WTC11 (cell line): ENCODE measurements around the gene SLIT3. TPM values are rescaled to one million over a fixed set of nuclear protein-coding genes. Genes with fewer than 3 reads are reported as not detected.

Experiments
- ATAC-seq: fragments of 200-7000 bp; cut with Tn5 transposase; 2 replicates; pipeline ENCODE4 v1.10.0; 2021; ENCODE audit warnings: mild to moderate bottlenecking, moderate library complexity
- CTCF ChIA-PET: fragments of 300-600 bp; sonication (Branson Sonifier 250); formaldehyde crosslinking; loops from one replicate; lab custom pipeline; 2021; ENCODE audit warnings: antibody characterized with exemption; lab: Charles Lee
- POLR2A ChIA-PET: fragments of 350-600 bp; sonication (Branson Sonifier 250); formaldehyde crosslinking; loops from one replicate; lab custom pipeline; 2021; ENCODE audit warnings: antibody characterized with exemption; lab: Charles Lee
- DNase-seq: peaks from one replicate; pipeline ENCODE4 v3.0.0; 2021; ENCODE audit warnings: low spot score
- H3K27ac Mint-ChIP-seq: 2 replicates; pipeline ENCODE4 v1.8.0; 2021; ENCODE audit warnings: mixed read lengths
- H3K27me3 Mint-ChIP-seq: 2 replicates; pipeline ENCODE4 v1.8.0; 2021; ENCODE audit warnings: low read depth, mild to moderate bottlenecking, moderate library complexity, mixed read lengths
- H3K36me3 Mint-ChIP-seq: 2 replicates; pipeline ENCODE4 v1.8.0; 2021; ENCODE audit warnings: mixed read lengths
- H3K4me1 Mint-ChIP-seq: 2 replicates; pipeline ENCODE4 v1.8.0; 2022; ENCODE audit warnings: mixed read lengths
- H3K4me3 Mint-ChIP-seq: 2 replicates; pipeline ENCODE4 v1.8.0; 2021; ENCODE audit warnings: mild to moderate bottlenecking, moderate library complexity, mixed read lengths
- H3K9me3 Mint-ChIP-seq: 2 replicates; pipeline ENCODE4 v1.8.0; 2021; ENCODE audit warnings: mixed read lengths
- AR ChIP-seq: fragments of 250-450 bp; sonication (Bioruptor Pico); IDR thresholded peaks from 2 replicates; pipeline ENCODE4 v1.9.0; 2021; ENCODE audit warnings: mild to moderate bottlenecking
- ARID4B ChIP-seq: sonication (generic); formaldehyde crosslinking; IDR thresholded peaks from 2 replicates; pipeline ENCODE4 v1.8.0; 2023; ENCODE audit warnings: missing genetic modification reagents, mild to moderate bottlenecking, borderline replicate concordance
- CDX4 ChIP-seq: fragments of 250-450 bp; sonication (Bioruptor Pico); IDR thresholded peaks from 2 replicates; pipeline ENCODE4 v1.9.0; 2021; ENCODE audit warnings: moderate library complexity, mild to moderate bottlenecking, inconsistent platforms, borderline replicate concordance
- CREB1 ChIP-seq: sonication (generic); formaldehyde crosslinking; IDR thresholded peaks from 2 replicates; pipeline ENCODE4 v1.8.0; 2023; ENCODE audit warnings: mild to moderate bottlenecking, missing genetic modification reagents
- E2F1 ChIP-seq: sonication (generic); formaldehyde crosslinking; IDR thresholded peaks from 2 replicates; pipeline ENCODE4 v1.8.0; 2022; ENCODE audit warnings: mild to moderate bottlenecking, missing genetic modification reagents
- FOXJ3 ChIP-seq: sonication (generic); formaldehyde crosslinking; IDR thresholded peaks from 2 replicates; pipeline ENCODE4 v1.9.0; 2021; ENCODE audit warnings: missing genetic modification reagents, mild to moderate bottlenecking, borderline replicate concordance
- FOXP1 ChIP-seq: sonication (generic); formaldehyde crosslinking; IDR thresholded peaks from 2 replicates; pipeline ENCODE4 v1.8.0; 2022; ENCODE audit warnings: missing genetic modification reagents, mild to moderate bottlenecking, moderate library complexity, borderline replicate concordance
- IRF1 ChIP-seq: sonication (generic); formaldehyde crosslinking; IDR thresholded peaks from 2 replicates; pipeline ENCODE4 v1.8.0; 2023; ENCODE audit warnings: missing genetic modification reagents
- IRF2 ChIP-seq: sonication (generic); formaldehyde crosslinking; IDR thresholded peaks from 2 replicates; pipeline ENCODE4 v1.8.0; 2022; ENCODE audit warnings: low read depth, missing genetic modification reagents, borderline replicate concordance
- MXD4 ChIP-seq: fragments of 250-450 bp; sonication (Bioruptor Pico); IDR thresholded peaks from 2 replicates; pipeline ENCODE4 v1.8.0; 2021; ENCODE audit warnings: mild to moderate bottlenecking, moderate library complexity, borderline replicate concordance
- NFATC4 ChIP-seq: fragments of 250-450 bp; sonication (Bioruptor Pico); IDR thresholded peaks from 2 replicates; pipeline ENCODE4 v1.9.0; 2021; ENCODE audit warnings: mild to moderate bottlenecking
- NFYB ChIP-seq: sonication (generic); formaldehyde crosslinking; conservative IDR thresholded peaks from 2 replicates; pipeline ENCODE4 v1.8.0; 2022; ENCODE audit warnings: low read depth, missing genetic modification reagents
- NR1H2 ChIP-seq: sonication (generic); formaldehyde crosslinking; IDR thresholded peaks from 2 replicates; pipeline ENCODE4 v1.9.0; 2021; ENCODE audit warnings: mild to moderate bottlenecking, moderate library complexity, missing genetic modification reagents
- OVOL2 ChIP-seq: fragments of 250-450 bp; sonication (Bioruptor Pico); IDR thresholded peaks from 2 replicates; pipeline ENCODE4 v1.9.0; 2021; ENCODE audit warnings: mild to moderate bottlenecking, borderline replicate concordance
- SMAD3 ChIP-seq: sonication (generic); formaldehyde crosslinking; IDR thresholded peaks from 2 replicates; pipeline ENCODE4 v1.8.0; 2022; ENCODE audit warnings: missing genetic modification reagents, mild to moderate bottlenecking, borderline replicate concordance
- ZNF512 ChIP-seq: sonication (generic); formaldehyde crosslinking; IDR thresholded peaks from 2 replicates; pipeline ENCODE4 v1.8.1; 2022; ENCODE audit warnings: missing genetic modification reagents, borderline replicate concordance
- total RNA-seq: library from RNA; stranded (reverse); gene quantifications from 3 replicates; pipeline ENCODE4 v1.2.3, GENCODE V29; 2021

The SLIT3 gene
- total RNA-seq, 1 experiment from 2014 or later, result 1.9 TPM

GRCh38 chr5:168656633-168657032 is 644.3 kb downstream of the SLIT3 start:
- Mint-ChIP-seq H3K27me3 (no peaks in the 10 kb centered on the region), H3K4me3 (no peak overlapping the region), H3K36me3 (no peaks in the 10 kb centered on the region), H3K27ac (no peak overlapping the region), H3K9me3 (no peaks in the 10 kb centered on the region), H3K4me1 (peaks cover 15% of the 10 kb centered on the region)
- ATAC-seq (no peak), DNase-seq (no peak)
- TF ChIP-seq E2F1 (no peak), OVOL2 (CRISPR knock-in tag) (no peak), MXD4 (CRISPR knock-in tag) (no peak), IRF1 (no peak), ARID4B (CRISPR knock-in tag) (no peak), CREB1 (CRISPR knock-in tag) (no peak), FOXP1 (CRISPR knock-in tag) (no peak)
- POLR2A ChIA-PET, result no interaction called here
- CTCF ChIA-PET, result interaction anchor here (1.6 kb wide), 1 partner anchor 14 kb away, joined by 4 read pairs; no protein-coding TSS in a partner anchor

GRCh38 chr5:168655316-168655715 is 645.6 kb downstream of the SLIT3 start:
- DNase-seq (no peak), ATAC-seq (no peak)
- Mint-ChIP-seq H3K27me3 (no peaks in the 10 kb centered on the region), H3K9me3 (no peaks in the 10 kb centered on the region), H3K36me3 (no peaks in the 10 kb centered on the region), H3K4me1 (peaks cover 15% of the 10 kb centered on the region), H3K4me3 (no peak overlapping the region), H3K27ac (no peak overlapping the region)
- ChIA-PET POLR2A (no interaction called here), CTCF (no interaction called here)
- TF ChIP-seq NFATC4 (CRISPR knock-in tag) (no peak), ZNF512 (CRISPR knock-in tag) (no peak), NR1H2 (CRISPR knock-in tag) (no peak), SMAD3 (CRISPR knock-in tag) (no peak), IRF2 (CRISPR knock-in tag) (no peak), FOXJ3 (no peak), CDX4 (CRISPR knock-in tag) (no peak), AR (CRISPR knock-in tag) (no peak), NFYB (CRISPR knock-in tag) (no peak)
